Measurements from ENCODE around the gene ZFYVE28. TPM values are rescaled to one million over a fixed set of nuclear protein-coding genes. Genes with fewer than 3 reads are reported as not detected.
"Not testable (repeated sequence)": the region's sequence is repeated elsewhere in the genome, so short reads cannot be mapped to it uniquely, and the experiment has no call there.

The ZFYVE28 gene
- total and polyA plus RNA-seq, 2 experiments from 2014 or later, result 4.6 to 9.6 TPM

GRCh38 chr4:2236944-2237666 lies 181.3 kb downstream of the ZFYVE28 start:
- in situ Hi-C loops (cut with MboI), result no loop called here

DNA sequence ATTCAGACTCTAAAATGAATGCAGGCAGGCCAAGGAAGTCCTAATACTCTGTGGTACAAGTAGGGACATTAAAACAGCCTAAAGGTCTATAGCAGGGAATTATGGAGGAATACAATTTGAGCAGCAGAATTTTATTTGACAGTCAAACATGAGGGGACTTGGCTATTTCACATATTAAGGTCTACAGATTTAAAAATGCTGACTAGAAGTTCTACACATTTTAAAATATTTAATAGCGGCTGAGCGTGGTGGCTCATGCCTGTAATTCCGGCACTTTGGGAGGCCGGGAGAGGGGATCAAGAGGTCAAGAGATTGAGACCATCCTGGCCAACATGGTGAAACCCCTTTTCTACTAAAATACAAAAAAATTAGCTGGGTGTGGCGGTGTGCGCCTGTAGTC lies 187.4 kb downstream of the ZFYVE28 start:
- H3F3A ChIP-seq (ENCODE audit: insufficient read depth), result no peaks in the 10 kb centered on the region
- H2AFZ ChIP-seq, result no peak overlapping the region
- H3K9me3 ChIP-seq (ENCODE audit: low read depth), result no peaks in the 10 kb centered on the region
- DNase-seq, result no peak
- H3K27ac ChIP-seq, result no peak overlapping the region
- peaks cover 28% of the 10 kb centered on the region for H3K79me2 ChIP-seq (ENCODE audit: insufficient read depth)
- H3K27me3 ChIP-seq (replicated peaks; ENCODE audit: insufficient read depth), result no peaks in the 10 kb centered on the region
- peaks cover 12% of the 10 kb centered on the region for H3K36me3 ChIP-seq (ENCODE audit: low read depth)
- no peaks in the 10 kb centered on the region for H4K20me1 ChIP-seq (ENCODE audit: insufficient read depth)
- no peak overlapping the region for H3K9ac ChIP-seq
- TF ChIP-seq EZH2phosphoT487 (IDR thresholded peaks at IDR 0.05; ENCODE audit: insufficient read depth, low read depth), result no peak
- TF ChIP-seq EZH2 (IDR thresholded peaks at IDR 0.05; ENCODE audit: insufficient read depth, poor library complexity, severe bottlenecking), result no peak
- no peak overlapping the region for H3K4me2 ChIP-seq (ENCODE audit: unreplicated experiment)
- H3K9me2 ChIP-seq (ENCODE audit: insufficient read depth), result no peaks in the 10 kb centered on the region
- 97 to 98% methylated on average over 6 of the region's 6 CpGs for WGBS, 2 experiments (ENCODE audit: low coverage in 1 of 2, low lambda C conversion rate in 2 of 2, missing lambda C conversion rate in 2 of 2)
- H3K4me3 ChIP-seq, result no peak overlapping the region
- no peaks in the 10 kb centered on the region for H3K4me1 ChIP-seq (ENCODE audit: insufficient read depth)
- in situ Hi-C loops (cut with MboI), result no loop called here

More at GRCh38 chr4:2236944-2237666, 181.3 kb downstream of the ZFYVE28 start:
- no peak for DNase-seq
- Histone ChIP-seq H3F3A (ENCODE audit: insufficient read depth) (no peaks in the 10 kb centered on the region), H3K27ac (no peak overlapping the region), H3K4me2 (ENCODE audit: unreplicated experiment) (no peak overlapping the region), H3K9me3 (ENCODE audit: low read depth) (no peaks in the 10 kb centered on the region), H3K4me3 (no peak overlapping the region), H3K9me2 (ENCODE audit: insufficient read depth) (no peaks in the 10 kb centered on the region), H2AFZ (no peak overlapping the region), H3K79me2 (ENCODE audit: insufficient read depth) (peaks cover 81% of the 10 kb centered on the region), H3K27me3 (replicated peaks; ENCODE audit: insufficient read depth) (no peaks in the 10 kb centered on the region), H3K36me3 (ENCODE audit: low read depth) (peaks cover 13% of the 10 kb centered on the region), H3K9ac (no peak overlapping the region), H3K4me1 (ENCODE audit: insufficient read depth) (peaks cover 29% of the 10 kb centered on the region), H4K20me1 (ENCODE audit: insufficient read depth) (0 out of 2 replicates have a peak, but pooled peaks cover 3% of the 10 kb centered on the region)
- no peak for TF ChIP-seq EZH2 (IDR thresholded peaks at IDR 0.05; ENCODE audit: insufficient read depth, poor library complexity, severe bottlenecking)
- no peak for TF ChIP-seq EZH2phosphoT487 (IDR thresholded peaks at IDR 0.05; ENCODE audit: insufficient read depth, low read depth)
- WGBS, 2 experiments (ENCODE audit: low coverage in 1 of 2, low lambda C conversion rate in 2 of 2, missing lambda C conversion rate in 2 of 2), result 39 to 41% methylated on average over 3 of the region's 3 CpGs

GRCh38 chr4:2226261-2226660 lies 192.2 kb downstream of the ZFYVE28 start:
- H3K4me2 ChIP-seq (ENCODE audit: unreplicated experiment), result no peak overlapping the region
- H3K9ac ChIP-seq, result no peak overlapping the region
- TF ChIP-seq EZH2 (IDR thresholded peaks at IDR 0.05; ENCODE audit: insufficient read depth, poor library complexity, severe bottlenecking) (no peak), EZH2phosphoT487 (IDR thresholded peaks at IDR 0.05; ENCODE audit: insufficient read depth, low read depth) (no peak)
- no peaks in the 10 kb centered on the region for H3K79me2 ChIP-seq (ENCODE audit: insufficient read depth)
- no peak overlapping the region for H2AFZ ChIP-seq
- no peaks in the 10 kb centered on the region for H4K20me1 ChIP-seq (ENCODE audit: insufficient read depth)
- no peaks in the 10 kb centered on the region for H3K9me2 ChIP-seq (ENCODE audit: insufficient read depth)
- H3K4me1 ChIP-seq (ENCODE audit: insufficient read depth), result no peaks in the 10 kb centered on the region
- H3F3A ChIP-seq (ENCODE audit: insufficient read depth), result peaks cover 6% of the 10 kb centered on the region
- H3K4me3 ChIP-seq, result no peak overlapping the region
- H3K9me3 ChIP-seq (ENCODE audit: low read depth), result no peaks in the 10 kb centered on the region
- H3K27me3 ChIP-seq (replicated peaks; ENCODE audit: insufficient read depth), result no peaks in the 10 kb centered on the region
- WGBS, 2 experiments (ENCODE audit: low coverage in 1 of 2, low lambda C conversion rate in 2 of 2, missing lambda C conversion rate in 2 of 2), result 59 to 71% methylated on average over 2 of the region's 2 CpGs
- H3K27ac ChIP-seq, result no peak overlapping the region
- H3K36me3 ChIP-seq (ENCODE audit: low read depth), result 0 out of 2 replicates have a peak, but pooled peaks cover 6% of the 10 kb centered on the region
- in situ Hi-C loops (cut with MboI), result loop anchor here (10.0 kb wide), 1 partner anchor 219 kb away; no protein-coding TSS in a partner anchor
- no peak for DNase-seq

- no peak overlapping the region for H3K4me3 ChIP-seq
- H3K9me2 ChIP-seq (ENCODE audit: insufficient read depth), result no peaks in the 10 kb centered on the region
- H3K36me3 ChIP-seq (ENCODE audit: low read depth), result 0 out of 2 replicates have a peak, but pooled peaks cover 6% of the 10 kb centered on the region
- in situ Hi-C loops (cut with MboI), result loop anchor here (10.0 kb wide), 1 partner anchor 222 kb away; no protein-coding TSS in a partner anchor
- peaks cover 14% of the 10 kb centered on the region for H3F3A ChIP-seq (ENCODE audit: insufficient read depth)
- no peak overlapping the region for H3K9ac ChIP-seq
- H3K4me1 ChIP-seq (ENCODE audit: insufficient read depth), result no peaks in the 10 kb centered on the region
- no peak overlapping the region for H3K27ac ChIP-seq
- no peak for DNase-seq
- 64 to 75% methylated on average over 2 of the region's 2 CpGs for WGBS, 2 experiments (ENCODE audit: low coverage in 1 of 2, low lambda C conversion rate in 2 of 2, missing lambda C conversion rate in 2 of 2)
- H3K27me3 ChIP-seq (replicated peaks; ENCODE audit: insufficient read depth), result no peaks in the 10 kb centered on the region
- TF ChIP-seq EZH2 (IDR thresholded peaks at IDR 0.05; ENCODE audit: insufficient read depth, poor library complexity, severe bottlenecking) (no peak), EZH2phosphoT487 (IDR thresholded peaks at IDR 0.05; ENCODE audit: insufficient read depth, low read depth) (no peak)
- no peak overlapping the region for H2AFZ ChIP-seq
- H3K4me2 ChIP-seq (ENCODE audit: unreplicated experiment), result no peak overlapping the region
- no peaks in the 10 kb centered on the region for H4K20me1 ChIP-seq (ENCODE audit: insufficient read depth)
- H3K79me2 ChIP-seq (ENCODE audit: insufficient read depth), result no peaks in the 10 kb centered on the region
- H3K9me3 ChIP-seq (ENCODE audit: low read depth), result no peaks in the 10 kb centered on the region
These were observed 195.6 kb downstream of the ZFYVE28 start for GRCh38 chr4:2222838-2223237.

GRCh38 chr4:2221378-2221777 lies 197.1 kb downstream of the ZFYVE28 start:
- not testable (repeated sequence) for H3K9ac ChIP-seq; H3K4me3 ChIP-seq; H2AFZ ChIP-seq; H3K9me3 ChIP-seq (ENCODE audit: low read depth); H3K4me1 ChIP-seq (ENCODE audit: insufficient read depth); H3K27ac ChIP-seq; H4K20me1 ChIP-seq (ENCODE audit: insufficient read depth); H3K4me2 ChIP-seq (ENCODE audit: unreplicated experiment); H3K79me2 ChIP-seq (ENCODE audit: insufficient read depth); H3K36me3 ChIP-seq (ENCODE audit: low read depth); H3K9me2 ChIP-seq (ENCODE audit: insufficient read depth); H3K27me3 ChIP-seq (replicated peaks; ENCODE audit: insufficient read depth); DNase-seq
- 65 to 70% methylated on average over 4 of the region's 4 CpGs for WGBS, 2 experiments (ENCODE audit: low coverage in 1 of 2, low lambda C conversion rate in 2 of 2, missing lambda C conversion rate in 2 of 2)
- in situ Hi-C loops (cut with MboI), result loop anchor here (10.0 kb wide), 1 partner anchor 223 kb away; no protein-coding TSS in a partner anchor
- H3F3A ChIP-seq (ENCODE audit: insufficient read depth), result peaks cover 14% of the 10 kb centered on the region
